ENCODE data around the gene LYPD8.
A peak's percentile ranks its signal among the peaks of the same experiment; 100 is the strongest.

The LYPD8 gene

DNA sequence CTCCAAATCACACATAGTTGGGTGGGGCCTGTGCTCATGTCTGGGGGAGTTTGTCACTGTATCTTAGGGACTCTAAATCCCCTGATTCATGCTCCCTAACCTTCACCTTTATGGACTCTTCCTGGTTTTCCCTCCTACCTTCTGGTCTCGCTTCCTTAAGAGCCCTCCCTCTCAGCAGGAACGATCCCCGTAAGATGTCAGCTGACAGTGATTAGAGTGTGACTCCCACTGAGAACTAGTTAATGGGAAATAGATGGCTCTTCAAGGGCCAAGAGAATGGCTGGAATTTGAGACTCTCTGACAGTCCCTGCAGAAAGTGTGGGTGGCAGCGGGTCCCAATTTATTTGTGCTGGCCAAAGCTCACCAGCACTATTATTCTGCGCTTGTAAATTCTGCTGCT, 22.0 kb downstream of the LYPD8 start:
- no peak for TF ChIP-seq ZFX (IDR thresholded peaks at IDR 0.05)
- TF ChIP-seq, protein P1, sequence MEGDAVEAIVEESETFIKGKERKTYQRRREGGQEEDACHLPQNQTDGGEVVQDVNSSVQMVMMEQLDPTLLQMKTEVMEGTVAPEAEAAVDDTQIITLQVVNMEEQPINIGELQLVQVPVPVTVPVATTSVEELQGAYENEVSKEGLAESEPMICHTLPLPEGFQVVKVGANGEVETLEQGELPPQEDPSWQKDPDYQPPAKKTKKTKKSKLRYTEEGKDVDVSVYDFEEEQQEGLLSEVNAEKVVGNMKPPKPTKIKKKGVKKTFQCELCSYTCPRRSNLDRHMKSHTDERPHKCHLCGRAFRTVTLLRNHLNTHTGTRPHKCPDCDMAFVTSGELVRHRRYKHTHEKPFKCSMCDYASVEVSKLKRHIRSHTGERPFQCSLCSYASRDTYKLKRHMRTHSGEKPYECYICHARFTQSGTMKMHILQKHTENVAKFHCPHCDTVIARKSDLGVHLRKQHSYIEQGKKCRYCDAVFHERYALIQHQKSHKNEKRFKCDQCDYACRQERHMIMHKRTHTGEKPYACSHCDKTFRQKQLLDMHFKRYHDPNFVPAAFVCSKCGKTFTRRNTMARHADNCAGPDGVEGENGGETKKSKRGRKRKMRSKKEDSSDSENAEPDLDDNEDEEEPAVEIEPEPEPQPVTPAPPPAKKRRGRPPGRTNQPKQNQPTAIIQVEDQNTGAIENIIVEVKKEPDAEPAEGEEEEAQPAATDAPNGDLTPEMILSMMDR (conservative IDR thresholded peaks at IDR 0.05), result no peak
- no peak overlapping the region for H3K27ac ChIP-seq

DNA sequence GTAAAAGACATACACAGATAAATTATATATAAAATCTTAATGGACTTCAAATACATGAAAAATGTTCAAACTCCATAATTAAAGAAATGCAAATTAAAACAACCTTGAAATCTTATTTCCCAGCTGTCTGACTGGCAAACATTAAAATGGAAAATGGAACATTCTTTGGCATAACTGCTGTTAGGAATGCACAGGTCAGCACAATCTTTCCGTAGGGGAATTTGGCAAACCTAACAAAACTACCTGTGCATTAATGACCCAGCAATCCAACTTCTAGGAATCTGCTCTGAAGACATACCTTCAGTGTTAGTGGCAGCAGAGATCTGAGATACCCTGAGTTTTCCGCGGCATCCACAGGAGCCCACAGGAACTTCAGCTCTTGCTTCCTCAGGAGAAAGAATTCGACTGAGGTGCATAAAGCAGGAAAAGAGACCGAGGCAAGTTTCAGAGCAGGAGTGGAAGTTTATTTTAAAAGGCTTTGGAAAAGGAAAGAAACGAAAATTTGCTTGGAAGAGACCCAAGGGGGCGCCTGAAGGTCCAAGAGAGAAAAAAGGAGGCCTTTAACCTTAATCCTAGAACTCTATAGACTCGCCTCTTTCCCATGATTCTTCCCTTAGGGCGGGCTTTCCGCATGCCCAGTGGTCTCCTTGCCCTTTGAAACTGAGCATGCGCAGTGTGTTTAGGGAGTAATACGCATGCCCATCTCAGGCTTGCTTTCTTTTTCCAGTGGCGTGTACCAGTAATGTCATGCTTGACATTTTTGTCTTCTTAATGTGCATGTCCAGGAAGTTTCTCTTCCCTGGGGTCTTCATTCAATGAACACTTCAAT, 24.8 kb downstream of the LYPD8 start:
- TF ChIP-seq, protein P1 (conservative IDR thresholded peaks at IDR 0.05), result peak; percentile 29
- peak; percentile 57; the same call in 1 of the 2 replicates for TF ChIP-seq ZFX (IDR thresholded peaks at IDR 0.05)
- peak overlapping the region; percentile 70; the same call in 1 of the 2 replicates for H3K27ac ChIP-seq

DNA sequence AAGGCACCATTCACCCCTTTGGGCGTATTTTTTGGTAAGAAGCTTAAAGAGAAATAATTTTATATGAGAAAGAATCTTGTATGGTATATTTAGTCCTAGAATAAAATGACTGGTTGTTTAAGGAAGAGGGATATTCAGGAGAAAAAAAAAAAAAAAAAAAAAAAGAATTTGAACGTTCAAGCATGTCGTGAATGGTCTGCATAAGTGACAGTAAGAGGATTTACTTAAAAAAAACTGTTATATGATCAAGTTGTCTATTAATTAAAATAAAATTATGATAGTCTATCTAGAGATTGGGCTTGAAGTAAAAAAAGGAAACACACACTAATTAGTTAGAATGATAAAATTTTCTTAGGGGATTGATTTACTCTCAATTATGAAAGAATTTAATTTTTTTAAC, 41.3 kb downstream of the LYPD8 start:
- H3K27ac ChIP-seq, result no peak overlapping the region
- TF ChIP-seq ZFX (IDR thresholded peaks at IDR 0.05), result no peak
- TF ChIP-seq, protein P1 (conservative IDR thresholded peaks at IDR 0.05), result no peak

DNA sequence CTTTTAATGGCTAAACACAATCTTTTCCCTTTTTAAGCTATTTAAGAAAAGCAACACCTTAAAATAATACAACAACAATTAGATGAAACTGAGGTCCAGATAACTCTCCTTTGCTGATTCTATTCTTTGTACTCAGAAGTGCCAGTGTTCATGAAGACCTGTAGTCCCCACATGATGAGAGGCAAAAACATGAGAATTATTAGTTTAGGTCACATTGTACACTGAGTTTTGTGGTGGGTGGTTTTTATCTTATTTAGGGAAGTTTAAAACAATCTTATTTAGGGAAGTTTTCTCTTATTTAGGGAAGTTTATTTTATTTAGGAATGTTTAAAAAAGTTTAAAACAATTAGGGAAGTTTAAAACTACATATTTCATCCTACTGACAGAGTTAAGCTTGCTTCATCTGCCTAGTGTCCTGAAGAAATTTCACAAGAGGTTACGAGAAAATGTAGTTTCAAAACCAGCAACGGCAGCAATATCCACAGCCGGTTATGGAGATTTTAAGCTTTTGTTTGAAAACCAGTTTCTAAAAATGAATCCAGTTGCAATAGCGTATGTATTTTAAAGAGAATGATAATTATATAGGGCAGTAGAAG, 45.2 kb downstream of the LYPD8 start:
- H3K27ac ChIP-seq, result no peak overlapping the region
- TF ChIP-seq, protein P1 (conservative IDR thresholded peaks at IDR 0.05), result no peak
- no peak for TF ChIP-seq ZFX (IDR thresholded peaks at IDR 0.05)

DNA sequence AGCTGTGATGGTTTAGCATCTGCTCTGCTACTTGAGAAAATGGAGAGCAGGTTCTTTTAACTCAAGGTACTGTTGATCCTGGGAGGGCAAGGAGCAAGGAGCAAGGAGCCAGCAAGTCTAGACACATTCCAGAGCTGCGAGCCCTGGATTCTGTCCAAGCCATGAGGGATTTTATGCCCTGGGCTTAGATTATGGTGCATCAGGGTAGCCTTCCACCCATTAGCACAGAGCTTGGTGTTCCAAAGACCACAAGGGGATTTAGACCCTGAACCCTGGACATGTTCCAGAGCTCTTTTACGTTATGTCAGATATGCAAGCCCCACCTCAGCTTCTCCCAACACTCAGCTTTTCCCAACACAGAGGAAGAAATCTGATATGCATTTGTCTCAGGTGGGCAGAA, 51.0 kb downstream of the LYPD8 start:
- H3K27ac ChIP-seq, result no peak overlapping the region
- no peak for TF ChIP-seq ZFX (IDR thresholded peaks at IDR 0.05)
- TF ChIP-seq, protein P1 (conservative IDR thresholded peaks at IDR 0.05), result no peak

DNA sequence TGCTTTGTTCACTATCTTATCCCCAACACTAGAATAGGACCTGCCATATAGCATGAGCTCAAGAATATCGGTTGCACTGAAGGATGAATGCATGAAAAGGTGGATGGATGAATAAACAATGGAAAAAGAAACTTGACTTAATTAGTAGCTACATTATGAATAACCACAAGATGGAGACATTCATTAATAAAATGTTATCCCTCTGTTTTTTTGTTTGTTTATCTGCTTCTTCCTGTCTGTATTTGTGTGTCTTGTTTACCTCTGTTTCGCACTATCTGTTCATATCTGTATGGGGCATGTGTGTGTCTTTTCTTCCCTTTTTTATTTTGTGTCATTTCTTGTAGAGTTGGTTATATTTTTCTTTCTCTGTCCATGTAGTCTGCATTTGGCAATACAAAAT, 51.9 kb downstream of the LYPD8 start:
- TF ChIP-seq ZFX (IDR thresholded peaks at IDR 0.05), result no peak
- TF ChIP-seq, protein P1 (conservative IDR thresholded peaks at IDR 0.05), result peak; percentile 47
- no peak overlapping the region for H3K27ac ChIP-seq

DNA sequence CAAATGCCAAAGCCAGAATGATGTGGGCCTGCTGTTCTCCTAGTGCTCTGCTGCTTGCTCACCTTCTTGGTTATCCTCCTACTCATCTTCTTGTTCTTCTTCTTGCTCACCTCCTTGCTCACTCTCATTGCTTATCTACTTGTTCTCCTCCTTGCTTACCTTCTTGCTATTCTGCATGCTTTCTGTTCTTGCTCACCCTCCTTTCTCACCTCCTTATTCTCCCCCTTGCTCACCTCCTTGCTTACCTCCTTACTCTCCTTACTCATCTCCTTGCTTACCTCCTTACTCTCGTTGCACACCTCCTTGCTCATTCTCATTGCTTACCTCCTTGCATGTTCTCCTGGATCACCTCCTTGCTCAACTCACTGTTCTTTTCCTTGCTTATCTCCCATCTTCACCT, 52.8 kb downstream of the LYPD8 start, which contains the start of gene OR14I1:
OR14I1 (minus strand) TSS at position 53 of the 400 bp plus-strand sequence.
- no peak within 1 kb of the TSS for H3K27ac ChIP-seq
- TF ChIP-seq ZFX (IDR thresholded peaks at IDR 0.05), result no peak
- TF ChIP-seq, protein P1 (conservative IDR thresholded peaks at IDR 0.05), result no peak

Data from C4-2B (cell line).